Left lobe of liver (tissue), 2 donors: Measurements from ENCODE around the gene SNX30. TPM values are rescaled to one million over a fixed set of nuclear protein-coding genes. Genes with fewer than 3 reads are reported as not detected.

Experiments used
- ATAC-seq: fragments of 200-7000 bp; cut with Tn5 transposase; one replicate; pipeline ENCODE4 v1.9.1; 2020; ENCODE audit warnings: mild to moderate bottlenecking, moderate library complexity
- DNase-seq: peaks from one replicate; pipeline ENCODE4 v3.0.0-alpha.2; 2020; ENCODE audit warnings: low spot score
- total RNA-seq: library from RNA; stranded (reverse); gene quantifications from one replicate; pipeline ENCODE4 v1.2.1, GENCODE V29; 2021
- donor health status: DM: no; HTN: no; CAD: no; lungs with moderate emphysema.
- donor health status: DM: no; HTN: yes; CAD: no.

Gene SNX30
- total RNA-seq, 1 donor from 2014 or later: 6.0 TPM

GRCh38 chr9:112873773-112874405, 123.3 kb downstream of the SNX30 start:
- ATAC-seq (no peak), DNase-seq (no peak)

DNA sequence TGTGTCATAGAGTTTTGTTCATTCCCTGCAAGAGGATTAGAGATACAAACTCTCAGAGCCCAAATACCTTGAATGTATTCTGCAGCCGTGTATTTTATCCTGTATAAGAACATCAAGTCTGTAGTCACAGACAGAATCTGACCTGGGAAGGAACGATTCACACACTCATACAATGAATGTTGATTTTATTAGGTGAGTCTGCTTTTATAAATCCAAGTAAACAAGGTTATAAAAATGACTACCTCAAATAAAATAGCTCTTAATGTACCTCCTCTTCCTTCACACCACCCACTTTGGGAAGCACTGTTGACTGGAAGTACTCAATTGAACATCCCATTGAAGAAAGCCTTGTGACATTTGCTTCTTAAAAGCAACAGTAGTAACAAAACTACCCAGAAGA, 128.2 kb downstream of the SNX30 start:
- no peak for ATAC-seq

GRCh38 chr9:112880650-112881049, 130.1 kb downstream of the SNX30 start:
- DNase-seq (no peak), ATAC-seq (no peak)

More for the DNA sequence above, 128.2 kb downstream of the SNX30 start:
- no peak for DNase-seq

- ATAC-seq (no peak), DNase-seq (no peak)
These were observed 130.8 kb downstream of the SNX30 start for GRCh38 chr9:112881331-112881730.

- ATAC-seq (no peak), DNase-seq (peak; percentile 30)
These were observed 133.5 kb downstream of the SNX30 start for GRCh38 chr9:112884101-112884500.

GRCh38 chr9:112884721-112885120, 134.2 kb downstream of the SNX30 start:
- DNase-seq: no peak
- no peak for ATAC-seq

DNA sequence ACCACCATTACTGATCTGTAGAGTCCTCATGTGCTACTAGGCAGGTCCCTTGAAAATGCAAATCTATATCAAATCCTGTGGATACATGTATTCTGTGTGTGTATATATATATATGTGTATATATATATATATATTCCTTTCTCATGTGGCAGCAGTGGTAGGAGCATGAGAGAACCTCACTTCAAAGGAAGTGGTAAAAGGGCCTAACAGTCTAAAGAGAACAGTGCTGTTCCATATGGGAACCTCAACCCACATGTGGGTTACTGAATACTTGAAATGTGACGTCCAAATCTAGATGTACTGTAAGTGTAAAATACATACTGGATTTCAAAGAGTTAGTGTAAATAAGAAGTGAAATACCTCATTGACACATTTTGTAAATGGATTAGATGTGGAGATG, 134.8 kb downstream of the SNX30 start:
- no peak for ATAC-seq
- DNase-seq: no peak

GRCh38 chr9:112886351-112886750, 135.8 kb downstream of the SNX30 start:
- no peak for DNase-seq
- no peak for ATAC-seq

DNA sequence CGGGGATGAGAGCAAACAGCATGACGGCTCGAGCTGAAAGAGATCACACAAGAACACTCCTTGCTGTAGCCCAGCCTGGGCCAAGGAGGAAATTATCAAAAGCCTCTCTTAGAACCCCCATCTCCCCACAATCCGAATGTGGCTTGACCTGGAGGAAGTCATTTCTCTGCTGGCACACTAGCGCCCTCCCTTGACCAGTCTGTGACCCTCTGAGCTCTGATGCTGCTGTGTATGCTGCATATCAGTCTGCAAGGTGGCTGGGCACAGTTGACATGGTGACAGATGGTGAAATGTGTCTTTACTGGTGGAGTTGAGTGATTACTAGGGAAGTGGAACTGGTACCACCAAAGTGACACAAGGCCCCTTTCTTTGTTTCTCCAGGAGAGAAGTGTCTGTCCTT, 136.8 kb downstream of the SNX30 start:
- DNase-seq (no peak), ATAC-seq (no peak)

DNA sequence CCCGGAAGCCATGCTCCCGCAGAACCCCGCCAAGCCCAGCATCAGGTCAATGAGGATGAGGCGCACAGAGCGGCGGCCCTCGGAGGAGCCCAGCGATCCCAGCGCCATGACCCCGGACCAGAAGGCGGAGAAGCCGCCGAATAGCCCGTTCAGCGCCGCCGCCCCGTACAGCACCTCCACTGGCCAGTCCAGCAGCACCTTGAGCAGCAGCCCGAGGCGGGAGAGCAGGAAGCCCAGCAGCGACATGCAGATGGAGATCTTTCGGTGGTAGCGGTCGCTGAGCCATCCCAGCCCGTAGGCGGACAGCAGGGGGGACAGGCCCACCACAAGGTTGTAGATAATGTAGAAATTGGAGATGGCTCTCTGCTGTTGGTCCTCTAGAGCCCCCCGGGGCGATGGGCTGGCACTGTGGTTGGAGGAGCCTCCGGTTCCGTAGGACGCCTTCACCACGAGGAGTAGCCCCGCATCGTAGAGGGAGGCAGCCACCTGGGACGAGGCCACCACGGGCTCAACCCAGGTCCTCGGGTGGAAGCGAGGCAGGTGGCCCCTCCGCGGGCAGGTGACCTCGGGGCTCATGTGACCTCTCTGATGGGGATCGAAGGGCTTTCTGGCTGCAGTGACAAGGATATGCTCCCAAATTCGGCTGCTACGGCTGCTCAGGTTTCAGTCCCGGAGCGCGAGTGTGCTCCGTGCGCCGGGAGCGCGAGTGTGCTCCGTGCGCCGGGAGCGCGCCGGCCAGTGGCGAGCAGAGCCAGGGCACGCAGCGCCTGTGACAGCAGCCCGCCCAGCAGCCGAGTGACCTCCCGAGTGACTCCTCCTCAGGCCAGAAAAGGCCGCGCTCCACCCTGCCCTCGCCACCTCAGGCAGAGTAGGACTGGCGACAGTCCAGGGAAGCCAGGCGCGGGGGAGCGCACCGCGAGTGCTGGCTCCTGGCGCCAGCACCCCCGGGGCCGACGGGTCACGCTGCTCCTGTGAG, 139.8 kb downstream of the SNX30 start, which contains the start of gene SLC46A2:
TSS of gene SLC46A2 (minus strand) at position 771 of the 976 bp plus-strand sequence. CDS start at position 576, 195 bp downstream.
- DNase-seq: peak; percentile 49
- peak; percentile 86 for ATAC-seq

DNA sequence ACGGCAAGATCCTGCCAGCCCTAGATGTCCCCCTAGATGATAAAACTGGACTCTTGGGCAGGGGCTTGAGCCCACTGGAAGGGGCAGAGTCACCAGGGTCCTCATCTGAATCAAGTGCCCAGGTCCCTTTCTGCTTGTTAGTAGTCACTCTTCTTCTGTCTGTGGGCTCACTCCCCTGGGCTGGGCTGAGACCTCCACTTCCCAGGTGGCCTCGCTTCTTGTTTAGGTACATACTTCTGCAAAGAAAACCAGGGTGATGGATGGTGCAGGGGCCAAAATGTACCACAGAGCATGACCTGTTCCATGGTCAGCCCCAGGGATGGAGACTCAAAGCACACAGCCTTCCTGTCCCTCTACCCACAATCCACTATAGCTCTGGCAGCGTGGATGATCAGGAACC, 141.0 kb downstream of the SNX30 start:
- no peak for DNase-seq
- ATAC-seq: no peak

GRCh38 chr9:112892981-112893380, 142.4 kb downstream of the SNX30 start:
- ATAC-seq: no peak
- DNase-seq: no peak

DNA sequence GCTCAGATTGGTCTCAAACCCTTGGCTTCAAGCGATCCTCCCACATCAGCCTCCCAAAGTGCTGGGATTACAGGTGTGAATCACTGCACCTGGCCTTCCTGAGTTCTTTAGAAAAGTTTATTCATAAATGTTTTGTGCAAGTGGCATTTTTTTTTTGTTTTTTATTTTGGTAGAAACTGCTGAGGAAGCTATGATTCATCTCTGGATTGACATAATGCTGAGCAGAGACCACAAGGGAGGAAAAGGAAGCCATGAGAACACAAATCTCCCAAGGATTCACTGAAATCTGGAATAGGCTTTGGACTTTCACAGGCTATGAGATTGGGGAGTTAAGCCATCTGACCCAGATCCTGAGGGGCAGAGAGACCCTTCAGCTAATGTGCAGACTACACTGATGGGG, 143.5 kb downstream of the SNX30 start:
- ATAC-seq (no peak), DNase-seq (no peak)

- DNase-seq: no peak
- ATAC-seq: no peak
These were observed 144.1 kb downstream of the SNX30 start for GRCh38 chr9:112894699-112895098.

DNA sequence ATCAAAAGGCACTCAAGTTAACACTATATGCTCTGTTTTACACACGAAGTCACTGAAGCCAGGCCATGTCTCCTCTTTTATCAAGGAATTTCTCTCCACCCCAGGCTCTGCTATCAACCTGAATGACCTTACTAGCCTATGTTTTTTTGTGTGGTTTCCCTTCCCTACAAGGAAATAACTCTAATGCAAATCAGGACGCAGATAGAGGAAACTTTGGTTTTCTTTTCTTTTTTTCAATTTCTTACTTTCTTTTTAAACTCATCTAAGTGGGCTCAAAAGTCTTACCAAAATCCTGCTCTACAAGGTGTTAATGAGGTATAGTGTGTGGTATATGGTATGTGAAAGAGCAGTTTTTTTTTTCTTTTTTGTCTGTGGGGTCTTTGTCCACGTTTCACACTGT, 145.6 kb downstream of the SNX30 start:
- no peak for DNase-seq
- ATAC-seq: no peak

DNA sequence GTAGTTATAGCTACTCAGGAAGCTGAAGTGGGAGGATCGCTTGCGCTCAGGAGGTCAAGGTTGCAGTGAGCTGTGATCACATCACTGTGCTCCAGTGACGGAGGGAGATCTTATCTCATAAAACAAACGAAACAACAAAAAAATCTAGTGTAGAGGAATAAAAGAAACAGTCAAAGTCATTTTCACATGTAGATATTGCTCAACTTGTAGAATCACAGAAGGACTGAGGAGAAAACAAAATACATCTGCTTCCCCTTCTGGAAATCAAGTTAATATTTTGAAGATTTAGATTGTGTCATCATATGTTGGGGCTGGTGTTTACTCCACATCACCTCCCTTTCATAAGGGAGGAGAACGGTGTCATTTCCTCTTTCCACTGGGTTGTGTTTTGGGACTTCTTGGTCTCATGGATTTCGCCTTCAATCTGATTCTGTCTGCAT, 148.3 kb downstream of the SNX30 start:
- DNase-seq (no peak), ATAC-seq (no peak)

- ATAC-seq: no peak
- DNase-seq: no peak
These were observed 149.9 kb downstream of the SNX30 start for GRCh38 chr9:112900488-112900887.

GRCh38 chr9:112900901-112901300, 150.3 kb downstream of the SNX30 start:
- DNase-seq (no peak), ATAC-seq (no peak)

- ATAC-seq (no peak), DNase-seq (no peak)
These were observed 154.5 kb downstream of the SNX30 start for GRCh38 chr9:112905084-112905483.

DNA sequence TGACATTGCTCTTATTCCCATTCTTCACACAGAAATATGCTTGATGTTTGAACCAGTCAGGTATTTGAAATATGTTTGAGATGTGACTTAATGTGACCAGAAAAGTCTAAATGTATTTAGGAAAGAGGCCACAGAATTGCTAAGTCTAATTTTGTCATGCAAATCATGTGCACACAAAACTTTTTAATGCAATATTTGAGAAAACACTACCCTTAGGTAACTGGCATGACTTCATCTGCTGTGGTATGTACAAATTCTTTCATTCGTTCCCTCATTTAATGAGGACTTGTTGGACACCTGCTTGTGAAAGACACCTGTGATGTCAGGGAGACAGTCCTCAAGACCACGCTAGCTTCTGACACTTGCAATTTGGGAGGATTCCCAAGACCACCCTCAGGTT, 161.2 kb downstream of the SNX30 start:
- no peak for ATAC-seq
- DNase-seq: no peak

- no peak for ATAC-seq
- DNase-seq: no peak
These were observed 162.1 kb downstream of the SNX30 start for GRCh38 chr9:112912636-112913035.

DNA sequence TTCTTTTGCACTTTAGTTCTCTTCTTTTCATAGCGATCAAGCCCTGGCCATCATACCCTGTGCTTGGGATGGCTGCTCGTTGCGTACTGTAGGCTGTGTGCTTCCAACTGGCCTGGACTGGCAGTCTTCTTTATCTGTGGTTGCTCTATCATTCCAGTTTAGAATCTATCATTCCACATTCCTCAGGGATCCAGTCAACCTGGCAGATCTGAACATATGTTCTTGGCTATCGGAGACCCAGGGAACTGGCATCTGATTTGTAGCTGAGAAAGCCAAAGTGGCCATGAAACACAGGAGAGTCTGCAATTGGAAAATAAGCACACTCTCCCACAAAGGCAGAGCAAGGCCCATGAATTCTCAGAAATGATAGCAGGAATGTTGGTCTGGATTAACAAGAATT, 162.8 kb downstream of the SNX30 start:
- ATAC-seq: no peak

More for the DNA sequence above, 162.8 kb downstream of the SNX30 start:
- DNase-seq: no peak
